Skeletal muscle cell (primary cell): ENCODE measurements around the gene JAK1.
A peak's percentile ranks its signal among the peaks of the same experiment; 100 is the strongest.

Experiments used
- DNase-seq: peaks from one replicate; pipeline ENCODE4 v3.0.0-alpha.2; 2010; ENCODE audit warnings: low read depth
- H3K4me3 ChIP-seq: 2 replicates; pipeline ENCODE4 v1.5.1; 2011; ENCODE audit warnings: low read depth, mild to moderate bottlenecking, control low read depth, low read length, moderate library complexity

Gene JAK1

DNA sequence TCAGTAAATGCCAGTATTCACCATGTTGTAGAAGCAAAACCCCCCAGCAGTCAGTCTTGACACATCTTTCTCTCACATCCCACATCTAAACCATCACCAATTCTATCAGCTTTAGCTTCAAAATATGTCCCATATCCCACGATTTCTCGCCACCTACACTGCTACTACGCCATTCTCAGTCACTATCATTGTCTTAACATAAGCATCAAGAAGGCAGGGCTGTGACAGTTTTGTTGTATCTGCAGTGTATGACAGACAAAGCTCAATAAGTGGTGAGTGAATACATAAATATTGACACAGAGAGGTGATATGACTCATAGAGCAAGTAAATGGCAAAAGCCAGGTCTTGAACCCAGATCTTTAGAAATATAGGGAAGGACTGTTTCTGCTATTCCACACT is 59.9 kb downstream of the JAK1 start:
- no peak overlapping the region for H3K4me3 ChIP-seq
- no peak for DNase-seq

DNA sequence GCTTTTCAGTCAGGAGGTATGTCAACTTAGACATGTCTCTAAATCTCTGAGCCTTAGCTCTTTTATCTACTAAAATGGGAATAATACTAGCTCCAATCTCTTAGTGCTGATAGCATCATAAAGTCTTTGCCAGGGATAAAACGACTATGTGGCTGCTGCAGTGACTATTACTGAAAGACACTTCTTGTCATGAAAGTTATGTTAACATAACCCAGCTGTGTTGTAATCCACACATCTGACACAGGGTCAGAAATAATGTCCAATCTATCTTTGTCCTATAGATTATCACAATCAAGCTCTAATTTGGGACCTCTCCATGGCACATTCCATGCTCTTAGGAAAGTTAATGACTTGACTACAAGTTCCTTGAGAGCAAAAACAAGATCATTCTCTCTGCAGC is 62.8 kb downstream of the JAK1 start:
- H3K4me3 ChIP-seq, result no peak overlapping the region
- no peak for DNase-seq

DNA sequence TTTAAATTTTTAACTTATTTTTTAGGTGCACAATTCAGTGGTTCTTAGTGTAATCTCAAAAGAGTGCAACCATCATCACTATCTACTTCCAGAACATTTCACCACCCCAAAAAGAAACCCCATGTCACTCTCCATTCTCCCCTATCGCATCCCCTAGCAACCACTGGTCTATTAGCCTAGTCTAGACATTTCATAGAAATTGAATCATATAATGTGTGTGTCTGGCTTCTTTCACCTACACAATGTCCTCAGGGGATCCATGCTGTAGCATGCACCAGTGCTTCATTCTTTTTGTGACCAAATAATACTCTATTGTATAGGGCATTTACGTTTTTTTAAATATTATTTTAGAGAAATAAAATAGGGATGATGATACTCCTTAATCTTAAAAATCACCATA is 64.7 kb downstream of the JAK1 start:
- no peak overlapping the region for H3K4me3 ChIP-seq
- DNase-seq, result no peak

DNA sequence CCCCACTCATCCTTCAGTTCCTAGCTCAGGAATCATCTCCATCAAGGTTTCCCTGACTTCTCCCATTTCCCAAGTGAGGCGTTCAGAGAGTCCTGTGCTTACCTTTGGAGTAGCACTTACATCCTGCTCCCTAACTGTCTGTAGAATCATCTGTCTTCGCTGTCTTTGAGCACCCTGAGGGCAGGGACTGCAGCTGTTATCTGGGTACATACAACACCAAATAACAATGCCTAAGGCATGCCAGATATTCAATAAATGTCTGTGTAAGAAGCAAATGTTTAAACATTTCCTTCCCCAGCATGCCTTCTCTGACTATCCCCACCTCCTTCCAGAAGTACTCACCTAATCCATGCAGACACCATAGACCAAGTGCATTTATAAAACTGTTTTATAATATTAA is 65.4 kb downstream of the JAK1 start:
- H3K4me3 ChIP-seq, result no peak overlapping the region
- no peak for DNase-seq

DNA sequence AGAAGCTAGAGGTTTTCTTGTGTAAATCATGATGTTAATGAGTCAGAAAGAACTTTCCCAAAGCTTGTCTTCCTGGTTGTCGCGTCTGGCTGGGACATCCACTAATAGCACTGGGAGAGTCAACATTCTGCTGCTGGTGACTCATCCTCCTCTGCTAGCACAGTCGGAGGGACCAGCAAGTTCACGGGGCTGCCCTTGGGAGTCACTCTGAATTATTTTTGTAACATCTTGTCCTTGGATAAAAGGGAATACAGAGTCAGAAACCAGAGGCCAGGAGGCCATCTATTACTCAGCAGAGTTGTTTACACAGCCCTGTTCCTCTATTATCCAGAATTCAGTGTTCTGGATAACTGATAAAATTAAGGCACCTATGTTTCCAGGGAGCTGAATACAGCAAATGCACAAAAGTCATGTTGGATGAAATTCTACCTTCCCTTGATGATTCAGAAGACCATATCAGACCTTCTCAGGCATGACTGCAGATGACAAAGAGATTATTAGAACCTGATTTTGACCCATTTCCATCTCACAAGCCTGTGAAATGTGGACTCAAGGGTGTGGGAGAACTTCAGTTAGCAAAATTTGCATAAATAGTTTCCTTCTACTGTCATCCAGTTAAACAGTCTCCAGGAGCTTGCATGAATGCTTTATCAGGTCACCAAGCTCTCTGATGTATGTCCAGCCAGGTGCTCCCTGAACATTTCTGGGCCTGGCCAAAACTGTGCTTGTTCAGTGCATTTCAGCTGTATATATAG is 68.1 kb downstream of the JAK1 start:
- H3K4me3 ChIP-seq, result no peak overlapping the region
- DNase-seq, result peak; percentile 91

DNA sequence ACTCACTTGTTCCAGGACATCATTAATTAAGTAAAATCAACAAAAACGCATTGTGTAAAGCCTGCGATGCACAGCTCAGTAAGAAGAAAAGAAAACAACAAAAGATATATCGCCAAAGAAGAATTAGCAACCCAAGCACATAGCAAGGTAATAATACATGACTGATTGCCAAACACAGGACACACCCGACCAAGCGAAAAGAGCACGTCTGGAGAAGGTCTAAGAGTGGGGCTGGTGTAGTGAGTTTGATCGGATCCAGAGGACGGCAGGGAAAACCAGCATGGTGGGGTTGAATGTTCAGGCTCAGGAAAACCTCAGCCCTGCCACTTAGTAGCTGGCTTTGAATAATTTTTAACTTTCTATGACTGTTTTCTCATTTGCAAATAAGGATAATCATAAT is 69.8 kb downstream of the JAK1 start:
- no peak overlapping the region for H3K4me3 ChIP-seq
- no peak for DNase-seq

DNA sequence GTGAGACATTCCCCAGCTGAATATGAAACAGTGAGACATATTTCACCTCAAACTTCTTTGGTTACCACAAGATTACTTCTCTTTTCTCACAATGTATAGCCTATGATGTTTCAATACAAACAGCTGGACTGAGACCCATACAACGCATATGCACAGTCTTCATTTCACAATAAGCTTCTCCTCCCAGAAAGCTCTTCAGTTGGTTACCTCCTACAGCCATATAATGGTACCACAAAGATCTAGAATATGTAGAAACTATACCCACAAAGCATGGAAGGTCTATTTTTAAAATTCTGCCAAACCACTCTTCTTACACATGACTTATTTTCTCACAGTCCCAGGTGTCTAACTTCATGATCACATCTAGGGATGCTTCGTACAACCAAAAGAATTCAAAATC is 70.8 kb downstream of the JAK1 start:
- no peak for DNase-seq
- H3K4me3 ChIP-seq, result no peak overlapping the region

DNA sequence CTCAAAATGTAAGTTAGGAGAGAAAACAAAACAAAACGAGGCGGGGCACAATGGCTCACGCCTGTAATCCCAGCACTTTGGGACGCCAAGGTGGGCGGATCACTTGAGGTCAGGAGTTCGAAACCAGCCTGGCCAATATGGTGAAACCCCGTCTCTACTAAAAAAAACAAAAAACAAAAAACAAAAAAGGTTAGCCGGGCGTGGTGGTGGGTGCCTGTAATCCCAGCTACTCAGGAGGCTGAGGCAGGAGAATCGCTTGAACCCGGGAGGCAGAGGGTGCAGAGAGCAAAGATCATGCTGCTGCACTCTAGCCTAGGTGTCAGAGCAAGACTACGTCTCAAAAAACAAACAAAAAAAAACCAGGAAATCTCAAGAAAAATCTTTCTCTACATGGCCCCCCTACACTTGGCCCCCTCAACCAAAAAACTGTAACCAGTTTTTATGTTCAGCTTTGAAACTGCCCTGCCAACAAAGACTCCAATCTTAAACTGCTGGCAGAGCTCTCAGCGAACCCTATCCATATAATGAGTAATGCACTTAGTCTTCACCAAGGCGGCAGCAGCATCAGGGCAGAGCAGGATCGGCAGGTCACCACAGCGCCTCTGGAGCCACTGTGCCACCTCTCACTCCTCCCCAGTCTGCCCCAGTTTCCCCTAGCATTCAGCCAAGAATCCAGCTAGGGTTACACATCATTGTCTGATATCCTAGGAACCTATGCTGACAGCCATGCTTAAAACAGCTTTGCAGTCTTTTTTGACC is 71.7 kb downstream of the JAK1 start:
- no peak overlapping the region for H3K4me3 ChIP-seq
- DNase-seq, result no peak

DNA sequence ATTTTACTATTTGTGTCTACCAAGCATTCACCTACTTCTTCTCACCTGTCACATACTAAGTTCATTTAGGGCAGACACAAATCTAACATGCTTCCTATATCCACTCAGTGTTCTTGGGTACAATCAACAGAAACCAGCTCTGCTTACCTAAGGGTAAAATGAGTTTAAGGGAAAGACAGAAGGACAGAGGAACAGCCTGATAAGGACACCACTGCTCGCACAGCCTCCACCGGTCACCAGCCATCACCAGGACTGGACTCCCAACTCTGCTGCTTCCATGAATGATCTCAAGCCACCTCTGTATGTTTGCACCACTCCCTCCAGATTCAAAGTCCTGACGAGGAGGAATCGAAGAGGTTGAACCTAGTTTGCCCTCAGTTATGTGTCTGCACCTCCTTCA is 72.4 kb downstream of the JAK1 start:
- H3K4me3 ChIP-seq, result no peak overlapping the region
- no peak for DNase-seq

DNA sequence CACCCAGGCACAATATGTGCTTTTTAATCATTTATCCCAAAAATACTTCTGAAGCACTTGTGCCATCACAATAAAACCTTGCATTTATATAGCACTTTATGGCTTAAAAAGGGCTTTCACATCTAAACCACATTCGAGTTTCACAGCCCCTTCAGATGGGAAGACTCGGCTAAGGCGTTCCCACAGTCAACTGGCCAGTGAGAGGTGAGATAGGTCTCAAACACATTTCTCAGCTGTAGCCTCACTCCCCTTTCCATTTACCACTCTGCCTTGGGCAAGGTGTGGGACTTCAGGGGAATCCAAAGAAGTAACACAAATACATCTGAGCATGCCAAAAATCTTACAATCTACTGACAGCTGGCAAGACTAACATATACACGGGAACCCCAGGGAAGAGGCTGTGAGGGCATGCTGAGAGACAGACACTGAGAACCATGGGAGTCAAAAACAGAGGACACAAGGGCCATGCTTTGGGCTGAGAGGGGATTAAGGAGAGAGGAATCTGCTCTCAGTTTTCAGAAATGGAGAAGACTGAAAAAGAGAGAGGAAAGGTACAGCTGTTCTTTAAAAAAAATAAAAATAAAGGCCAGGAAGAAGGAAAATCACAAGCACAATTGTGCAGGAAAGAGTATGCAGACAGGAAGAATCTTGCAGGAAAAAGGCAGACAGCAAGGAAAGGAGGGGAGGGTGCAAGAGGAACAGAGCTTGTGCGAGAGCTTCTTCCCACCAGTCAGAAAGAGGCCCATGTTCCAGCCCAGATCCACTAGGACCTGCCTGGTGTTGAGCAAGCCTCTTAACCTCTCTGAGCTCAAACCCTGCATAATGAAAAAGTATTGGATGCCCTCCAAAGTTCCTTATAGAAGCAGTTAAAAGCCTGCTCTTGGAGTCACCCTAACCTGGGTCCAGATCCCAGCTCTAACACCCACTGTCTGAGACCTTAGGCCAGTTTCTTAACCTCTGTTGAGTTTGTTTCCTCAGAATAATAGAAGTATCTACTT is 73.5 kb downstream of the JAK1 start:
- no peak overlapping the region for H3K4me3 ChIP-seq
- DNase-seq, result peak; percentile 48

DNA sequence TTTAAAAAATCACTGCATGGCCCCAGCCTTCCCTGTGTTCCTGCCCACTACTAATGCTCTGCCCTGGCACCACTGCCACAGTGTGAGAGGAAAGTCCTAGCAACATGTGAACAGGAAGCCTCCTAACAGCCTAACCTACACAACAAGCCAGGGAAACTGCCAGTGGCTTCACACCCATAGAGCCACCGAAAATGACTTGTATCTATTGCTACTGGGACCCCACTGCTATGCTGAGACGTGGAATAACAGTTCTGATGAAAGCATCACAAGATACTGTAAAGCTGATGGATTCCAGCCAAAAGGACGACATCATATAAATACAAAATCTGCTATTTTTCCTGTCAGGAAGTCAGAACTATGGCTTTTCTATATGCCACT is 74.9 kb downstream of the JAK1 start:
- no peak for DNase-seq

DNA sequence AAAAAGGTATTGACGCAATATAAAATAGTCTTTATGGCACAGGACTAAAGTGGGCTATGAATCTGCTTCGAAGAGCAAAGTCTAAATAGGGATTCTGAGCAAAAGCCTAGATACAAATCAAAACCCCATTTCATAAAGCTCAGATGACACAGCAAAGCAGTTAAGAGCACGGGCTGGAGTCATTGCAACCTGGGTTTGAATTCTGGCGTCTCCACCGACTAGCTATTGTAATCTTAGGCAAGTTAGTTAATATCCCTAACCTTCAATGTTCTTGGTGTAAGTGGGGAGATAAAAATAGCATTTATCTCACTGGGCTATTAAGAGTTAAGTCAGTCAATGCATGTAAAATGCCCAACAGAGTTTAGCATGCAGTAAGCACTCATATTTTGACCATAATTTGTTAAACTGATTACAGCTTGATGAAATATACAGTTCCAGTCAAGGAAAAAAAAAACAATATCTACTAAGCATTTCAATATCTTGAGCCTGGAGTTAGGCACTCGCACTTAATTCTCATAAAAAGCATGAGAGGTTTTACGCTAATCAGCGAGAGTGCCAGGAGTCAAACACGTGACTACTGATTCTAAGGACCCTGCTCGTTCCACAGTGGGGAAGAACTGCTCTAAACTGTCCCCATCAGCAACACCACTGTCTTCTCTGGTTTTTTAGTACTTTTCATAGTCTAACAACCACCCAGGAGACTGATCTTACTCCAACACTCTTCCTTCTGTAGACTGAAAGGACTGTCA is 75.5 kb downstream of the JAK1 start:
- no peak for DNase-seq
- no peak overlapping the region for H3K4me3 ChIP-seq

More for the DNA sequence above, 74.9 kb downstream of the JAK1 start:
- H3K4me3 ChIP-seq, result no peak overlapping the region

DNA sequence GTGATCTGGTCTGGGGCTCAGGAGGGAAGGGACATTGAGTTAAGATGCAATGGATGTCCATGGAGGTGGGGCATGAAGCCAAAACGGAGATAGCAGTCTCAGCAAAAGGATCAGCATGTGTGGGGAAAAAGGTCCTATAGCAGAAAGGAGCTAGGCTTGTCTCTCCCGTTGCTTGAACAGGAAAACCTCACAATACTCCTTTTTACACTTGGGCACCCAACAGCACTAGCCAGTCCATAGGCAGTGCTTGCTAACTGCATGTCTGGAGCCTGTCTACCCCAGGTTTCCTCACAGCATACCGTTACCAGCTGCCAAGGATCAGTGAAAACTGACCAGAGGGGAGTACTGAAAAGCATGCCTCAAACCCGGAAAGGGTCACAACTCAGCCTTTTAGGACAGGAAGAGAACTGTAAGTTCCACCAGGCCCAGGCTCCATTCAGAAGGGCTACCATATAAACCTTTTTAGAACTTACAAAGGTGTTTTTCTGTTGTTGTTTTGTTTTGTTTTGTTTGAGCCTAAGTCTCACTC is 78.6 kb downstream of the JAK1 start:
- H3K4me3 ChIP-seq, result no peak overlapping the region
- no peak for DNase-seq

DNA sequence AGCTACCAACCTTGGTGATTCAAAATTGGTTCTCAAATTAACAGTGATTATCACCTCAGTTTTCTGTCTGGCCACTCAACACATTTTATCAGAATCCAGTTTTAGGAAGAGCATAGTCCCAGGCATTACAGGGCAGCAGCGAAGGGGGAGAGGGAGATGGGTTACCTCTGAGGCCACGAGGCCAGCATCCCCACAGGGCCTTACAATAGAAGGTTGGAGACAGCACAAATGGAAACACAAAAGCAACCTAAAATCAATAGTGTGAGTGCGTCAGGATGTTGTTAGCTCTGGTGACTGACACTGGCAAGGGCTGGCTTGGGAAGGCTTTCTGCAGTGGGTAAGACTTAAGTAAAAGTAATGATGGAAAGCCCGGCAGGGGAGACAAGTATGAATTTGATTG is 79.5 kb downstream of the JAK1 start:
- no peak for DNase-seq
- no peak overlapping the region for H3K4me3 ChIP-seq

DNA sequence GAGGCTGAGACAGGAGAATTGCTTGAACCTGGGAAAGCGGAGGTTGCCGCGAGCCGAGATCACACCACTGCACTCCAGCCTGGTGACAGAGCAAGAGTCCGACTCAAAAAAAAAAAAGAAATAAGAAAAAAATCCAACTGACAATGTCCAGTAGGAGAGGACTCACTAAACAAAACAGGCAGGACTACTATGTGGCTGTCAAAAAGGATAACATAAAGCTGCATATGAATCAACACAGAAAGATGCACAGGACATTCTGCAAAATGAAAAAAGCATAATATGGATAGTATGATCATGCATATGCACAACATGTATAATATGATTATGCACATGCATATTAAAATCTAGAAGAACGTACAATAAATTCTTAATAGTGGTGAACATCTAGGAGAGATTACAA is 80.7 kb downstream of the JAK1 start:
- DNase-seq, result no peak
- H3K4me3 ChIP-seq, result no peak overlapping the region

DNA sequence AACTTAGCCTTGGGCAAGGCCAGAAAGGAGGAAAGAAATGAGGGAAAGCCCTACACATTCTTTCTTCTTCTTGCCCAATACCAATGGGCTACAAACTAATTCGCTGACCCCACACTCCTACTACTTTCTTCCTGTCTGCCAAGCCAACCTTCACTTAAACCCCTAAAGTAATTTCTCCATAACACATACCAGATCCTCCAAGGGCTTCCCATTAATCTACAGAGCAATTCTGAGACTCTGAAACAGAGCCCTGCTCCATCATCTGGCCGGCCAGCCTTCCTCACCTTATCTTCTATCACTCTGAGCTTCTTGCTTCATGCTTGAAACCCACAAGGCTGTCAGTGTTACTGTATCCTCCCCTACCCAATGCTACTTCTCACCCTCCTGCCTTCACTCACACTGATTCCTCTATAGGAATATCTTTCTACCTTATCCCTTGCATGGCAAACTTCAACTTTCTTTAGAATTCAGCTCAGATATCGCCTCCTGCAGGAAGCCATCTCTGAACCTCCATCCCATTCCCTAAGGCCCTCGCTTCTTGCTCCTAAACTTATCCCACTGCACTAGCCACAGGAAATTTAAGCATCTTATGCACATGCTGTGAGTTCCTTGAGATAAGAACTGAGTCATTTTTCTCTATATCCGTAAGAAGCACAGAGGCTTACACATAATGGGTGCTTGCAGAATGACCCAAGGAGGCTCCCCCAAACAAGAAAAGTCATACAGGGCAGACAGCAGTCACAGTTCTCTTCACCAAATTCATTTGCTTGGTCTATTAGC is 81.9 kb downstream of the JAK1 start:
- no peak for DNase-seq
- no peak overlapping the region for H3K4me3 ChIP-seq

DNA sequence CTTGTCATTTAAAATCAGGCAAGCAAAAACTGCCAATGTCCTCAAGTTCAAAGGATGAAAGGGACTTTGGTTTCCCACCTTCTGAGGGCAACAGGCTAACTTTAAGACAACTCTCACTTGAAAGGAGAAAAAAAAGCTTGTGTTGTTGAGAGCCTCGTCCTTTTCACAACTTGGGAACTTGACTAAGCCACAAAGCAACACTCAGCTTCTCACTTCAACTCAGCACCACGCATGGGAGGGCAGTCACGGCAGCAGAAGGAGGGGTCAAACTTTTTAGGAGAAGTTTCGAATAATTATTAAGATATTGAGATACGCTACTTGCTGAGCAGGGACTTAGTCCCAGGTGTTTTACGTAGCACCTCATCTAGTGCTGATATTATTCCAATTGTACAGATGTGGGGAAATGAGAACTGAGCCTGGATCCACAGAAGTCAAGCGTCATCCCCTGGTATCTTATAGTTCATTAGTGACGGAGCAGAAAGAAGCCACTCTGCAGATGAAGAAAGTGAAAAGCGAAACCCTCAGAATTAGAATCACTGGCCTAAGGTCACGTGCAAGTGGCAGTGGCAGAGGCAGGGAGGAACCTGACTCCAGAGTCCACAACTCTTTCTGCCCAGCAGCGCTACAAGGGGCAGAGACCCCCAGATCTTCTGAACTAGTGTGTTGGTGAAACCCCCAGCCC is 83.6 kb downstream of the JAK1 start:
- no peak for DNase-seq
- H3K4me3 ChIP-seq, result no peak overlapping the region

DNA sequence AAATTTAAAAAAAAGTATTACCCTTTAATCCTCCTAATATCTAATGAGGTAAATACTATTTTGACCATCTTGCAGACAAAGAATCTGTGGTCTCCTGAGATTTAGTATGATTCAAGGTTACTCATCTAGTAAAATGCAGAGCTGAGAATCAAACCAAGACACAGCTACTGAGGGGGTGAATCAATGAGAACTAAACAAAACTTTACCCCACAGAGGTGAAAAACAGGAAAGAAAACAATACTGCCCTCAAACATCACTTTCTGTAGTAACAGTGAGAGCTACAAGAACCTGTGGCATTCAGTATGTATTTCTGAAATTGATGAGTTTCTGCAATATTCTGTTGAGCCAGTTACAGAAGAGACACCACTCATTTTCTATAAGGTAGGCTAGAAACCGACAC is 85.1 kb downstream of the JAK1 start:
- no peak overlapping the region for H3K4me3 ChIP-seq

More for the DNA sequence above, 85.1 kb downstream of the JAK1 start:
- DNase-seq, result peak; percentile 59
